MCF 10A (cell line): ENCODE results near the gene ULK3. TPM values are rescaled to one million over a fixed set of nuclear protein-coding genes. Genes with fewer than 3 reads are reported as not detected.

ENCODE experiments used
- BruUV-seq: library from RNA; stranded (reverse); fragments of 400-500 nt; replicated peaks from 2 replicates; lab custom pipeline; 2021; lab: Mats Ljungman, UMichigan
- CTCF ChIA-PET: fragments of 300-600 bp; sonication (Branson Sonifier 250); formaldehyde crosslinking; extraction: SDS; loops from one replicate; lab custom pipeline; 2021; ENCODE audit warnings: antibody characterized with exemption, inconsistent platforms; lab: Yijun Ruan, JAX
- POLR2A ChIA-PET: fragments of 300-600, 350-650 bp; sonication (Branson Sonifier 250); formaldehyde crosslinking; extraction: SDS; loops from one replicate; lab custom pipeline; 2020; ENCODE audit warnings: antibody characterized with exemption, inconsistent platforms; lab: Yijun Ruan, JAX
- DNase-seq: peaks from one replicate; pipeline ENCODE4 v3.0.0-alpha.2; 2018; ENCODE audit not compliant: unreplicated experiment
- H3K27ac Mint-ChIP-seq: one replicate; pipeline ENCODE4 v1.8.0; 2022; ENCODE audit warnings: mild to moderate bottlenecking, low read depth, mixed read lengths; ENCODE audit not compliant: unreplicated experiment
- H3K27me3 Mint-ChIP-seq: one replicate; pipeline ENCODE4 v1.8.0; 2022; ENCODE audit warnings: mixed read lengths; ENCODE audit not compliant: insufficient read depth, unreplicated experiment
- H3K36me3 Mint-ChIP-seq: one replicate; pipeline ENCODE4 v1.8.0; 2022; ENCODE audit warnings: mild to moderate bottlenecking, moderate library complexity, mixed read lengths; ENCODE audit not compliant: insufficient read depth, unreplicated experiment
- H3K4me1 Mint-ChIP-seq: one replicate; pipeline ENCODE4 v1.8.0; 2022; ENCODE audit warnings: mixed read lengths; ENCODE audit not compliant: insufficient read depth, unreplicated experiment
- H3K4me3 Mint-ChIP-seq: one replicate; pipeline ENCODE4 v1.8.0; 2022; ENCODE audit warnings: mild to moderate bottlenecking, moderate library complexity, mixed read lengths; ENCODE audit not compliant: unreplicated experiment
- H3K9me3 Mint-ChIP-seq: one replicate; pipeline ENCODE4 v1.8.0; 2022; ENCODE audit warnings: mixed read lengths; ENCODE audit not compliant: unreplicated experiment
- CTCF ChIP-seq: fragments of 200-600 bp; IDR thresholded peaks from one replicate; pipeline ENCODE4 v1.8.0; 2022; ENCODE audit warnings: antibody characterized with exemption, mild to moderate bottlenecking; ENCODE audit not compliant: unreplicated experiment
- intact Hi-C: fragments of 100-400 bp; cut with micrococcal nuclease; formaldehyde crosslinking; loops from 2 replicates; pipeline ENCODE4 v1.14.1; 2022
- total RNA-seq: library from RNA; stranded (reverse); gene quantifications from 2 replicates; pipeline ENCODE4 v1.2.3, GENCODE V29; 2022

Gene ULK3
- total RNA-seq, 1 experiment from 2014 or later: 27.6 TPM

DNA sequence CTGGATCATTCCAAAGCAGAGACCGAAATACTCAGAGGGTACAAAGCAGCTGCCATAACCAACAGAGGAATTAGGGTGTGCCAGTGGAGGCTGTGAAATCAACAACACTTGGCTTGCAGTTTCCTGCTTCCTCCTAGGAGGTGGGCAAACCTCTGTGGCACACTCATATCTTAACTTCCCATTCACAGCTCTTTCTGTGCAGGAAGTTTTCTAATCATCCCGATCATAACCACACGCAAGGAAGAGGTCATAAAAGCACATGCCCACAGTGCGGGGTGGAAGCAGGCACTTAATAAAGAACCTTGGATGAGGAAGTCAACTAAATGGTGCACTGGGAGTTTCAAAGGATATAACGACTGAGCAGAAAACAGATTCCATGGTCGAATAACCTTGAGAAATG lies 25.1 kb upstream of the ULK3 start:
- Mint-ChIP-seq H3K27ac (no peak overlapping the region), H3K4me1 (peaks cover 53% of the 10 kb centered on the region), H3K4me3 (no peak overlapping the region), H3K9me3 (no peaks in the 10 kb centered on the region), H3K27me3 (no peaks in the 10 kb centered on the region), H3K36me3 (peaks cover 15% of the 10 kb centered on the region)
- ChIA-PET CTCF (interaction anchor here (0.9 kb wide), 1 partner anchor 38 kb away, joined by 3 read pairs; no protein-coding TSS in a partner anchor), POLR2A (interaction anchor here (1.6 kb wide), 1 partner anchor 38 kb away, joined by 5 read pairs; no protein-coding TSS in a partner anchor)
- no TSS peak for BruUV-seq
- intact Hi-C loops: no loop called here
- DNase-seq: no peak
- no peak for TF ChIP-seq CTCF

DNA sequence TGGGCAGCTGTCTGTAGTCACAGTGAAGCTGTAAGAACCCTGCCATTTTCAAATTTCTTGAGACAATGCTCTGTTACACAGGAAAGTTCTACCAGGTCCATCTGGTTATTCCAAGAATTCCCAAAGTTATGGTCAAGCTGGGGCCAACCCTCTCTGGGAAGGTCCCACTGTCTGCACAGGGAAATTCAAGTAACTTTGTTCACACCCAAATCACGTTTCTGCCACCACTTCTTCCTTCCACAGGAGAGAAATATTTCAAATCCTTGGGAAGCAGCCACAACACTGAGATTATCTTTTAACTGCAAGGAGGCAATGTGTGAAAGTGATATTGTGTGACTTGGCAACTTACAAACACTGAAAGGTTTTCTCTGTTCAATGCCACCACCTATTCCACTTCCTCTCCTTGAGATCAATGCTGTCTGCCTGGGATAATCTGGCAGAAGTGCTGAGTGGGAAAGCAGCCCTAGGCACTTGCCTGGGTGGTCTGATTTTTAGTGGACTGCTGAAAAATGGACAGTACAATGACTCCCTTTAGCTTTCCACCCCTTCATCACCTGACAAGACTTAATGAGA lies 24.6 kb upstream of the ULK3 start:
- Mint-ChIP-seq H3K4me1 (peaks cover 49% of the 10 kb centered on the region), H3K27me3 (no peaks in the 10 kb centered on the region), H3K9me3 (no peaks in the 10 kb centered on the region), H3K27ac (no peak overlapping the region), H3K4me3 (no peak overlapping the region), H3K36me3 (peaks cover 10% of the 10 kb centered on the region)
- BruUV-seq: no TSS peak
- ChIA-PET POLR2A (interaction anchor here (1.6 kb wide), 1 partner anchor 39 kb away, joined by 5 read pairs; no protein-coding TSS in a partner anchor), CTCF (interaction anchor here (0.7 kb wide), 1 partner anchor 465 kb away, joined by 3 read pairs; no protein-coding TSS in a partner anchor)
- intact Hi-C loops: no loop called here
- TF ChIP-seq CTCF: no peak
- DNase-seq: no peak

DNA sequence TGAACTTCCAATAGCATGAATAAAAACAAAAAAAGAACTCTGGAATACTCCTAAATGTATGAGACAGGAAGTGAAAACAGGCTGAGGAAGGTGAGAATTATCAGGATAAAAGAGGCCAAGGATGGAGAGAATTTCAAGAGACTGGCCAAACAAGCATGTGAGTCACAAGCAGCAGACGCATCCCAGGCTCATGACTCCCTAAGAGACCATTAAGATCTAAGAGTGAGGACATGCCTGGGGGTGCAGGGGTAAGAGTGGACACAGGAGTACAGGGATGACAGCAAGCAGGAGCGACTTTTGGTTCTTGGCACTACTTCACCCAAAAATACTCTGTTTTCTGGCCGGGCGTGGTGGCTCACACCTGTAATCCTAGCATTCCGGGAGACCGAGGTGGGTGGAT lies 23.1 kb upstream of the ULK3 start:
- BruUV-seq: no TSS peak
- no peak overlapping the region for H3K4me3 Mint-ChIP-seq
- no peak for TF ChIP-seq CTCF
- H3K27ac Mint-ChIP-seq: peak overlapping the region; percentile 74
- no peaks in the 10 kb centered on the region for H3K27me3 Mint-ChIP-seq
- intact Hi-C loops: no loop called here
- ChIA-PET CTCF (interaction anchor here (0.7 kb wide), 3 partner anchors 72 to 120 kb away, joined by 3 to 6 read pairs (median 3); no protein-coding TSS in a partner anchor), POLR2A (interaction anchor here (0.6 to 1.3 kb wide), 3 partner anchors 40 to 588 kb away, joined by 3 read pairs; partner anchors contain the start of genes FAM219B and RPP25)
- DNase-seq: peak; percentile 63
- peaks cover 44% of the 10 kb centered on the region for H3K4me1 Mint-ChIP-seq
- H3K36me3 Mint-ChIP-seq: peaks cover 4% of the 10 kb centered on the region
- no peaks in the 10 kb centered on the region for H3K9me3 Mint-ChIP-seq

- no peak overlapping the region for H3K4me3 Mint-ChIP-seq
- intact Hi-C loops: no loop called here
- H3K36me3 Mint-ChIP-seq: peaks cover 6% of the 10 kb centered on the region
- no peaks in the 10 kb centered on the region for H3K9me3 Mint-ChIP-seq
- no TSS peak for BruUV-seq
- H3K4me1 Mint-ChIP-seq: peaks cover 37% of the 10 kb centered on the region
- H3K27me3 Mint-ChIP-seq: no peaks in the 10 kb centered on the region
- ChIA-PET CTCF (interaction anchor here (0.6 to 1.1 kb wide), 2 partner anchors 37 to 83 kb away, joined by 3 read pairs; partner anchors contain the start of gene CSK), POLR2A (interaction anchor here (1.7 kb wide), 1 partner anchor 41 kb away, joined by 5 read pairs; the partner anchor contains the start of gene FAM219B)
- H3K27ac Mint-ChIP-seq: peak overlapping the region; percentile 74
- DNase-seq: no peak
- TF ChIP-seq CTCF: no peak
Observed at GRCh38 chr15:74865316-74865715, 22.4 kb upstream of the ULK3 start.
